Nephron progenitor cell (in vitro differentiated cells): Measurements from ENCODE around the gene SKIL.

ENCODE experiments used
- DNase-seq: peaks from one replicate; pipeline ENCODE4 v3.0.0; 2021
- H3K27ac Mint-ChIP-seq: 2 replicates; pipeline ENCODE4 v1.8.0; 2021; ENCODE audit warnings: mild to moderate bottlenecking, moderate library complexity, mixed read lengths
- H3K27me3 Mint-ChIP-seq: 2 replicates; pipeline ENCODE4 v1.8.0; 2021; ENCODE audit warnings: mild to moderate bottlenecking, low read depth, mixed read lengths; ENCODE audit not compliant: poor library complexity
- H3K36me3 Mint-ChIP-seq: 2 replicates; pipeline ENCODE4 v1.8.0; 2021; ENCODE audit warnings: low read depth, mixed read lengths
- H3K4me1 Mint-ChIP-seq: 2 replicates; pipeline ENCODE4 v1.8.0; 2021; ENCODE audit warnings: mixed read lengths
- H3K4me3 Mint-ChIP-seq: 2 replicates; pipeline ENCODE4 v1.8.0; 2021; ENCODE audit warnings: mild to moderate bottlenecking, moderate library complexity, mixed read lengths
- H3K9me3 Mint-ChIP-seq: 2 replicates; pipeline ENCODE4 v1.8.0; 2021; ENCODE audit warnings: mild to moderate bottlenecking, moderate library complexity, mixed read lengths
- TF ChIP-seq, protein P1 (sequence below): fragments of 200-600 bp; sonication (generic); IDR thresholded peaks from 2 replicates; pipeline ENCODE4 v1.5.0; 2021; ENCODE audit warnings: antibody characterized with exemption

The SKIL gene

DNA sequence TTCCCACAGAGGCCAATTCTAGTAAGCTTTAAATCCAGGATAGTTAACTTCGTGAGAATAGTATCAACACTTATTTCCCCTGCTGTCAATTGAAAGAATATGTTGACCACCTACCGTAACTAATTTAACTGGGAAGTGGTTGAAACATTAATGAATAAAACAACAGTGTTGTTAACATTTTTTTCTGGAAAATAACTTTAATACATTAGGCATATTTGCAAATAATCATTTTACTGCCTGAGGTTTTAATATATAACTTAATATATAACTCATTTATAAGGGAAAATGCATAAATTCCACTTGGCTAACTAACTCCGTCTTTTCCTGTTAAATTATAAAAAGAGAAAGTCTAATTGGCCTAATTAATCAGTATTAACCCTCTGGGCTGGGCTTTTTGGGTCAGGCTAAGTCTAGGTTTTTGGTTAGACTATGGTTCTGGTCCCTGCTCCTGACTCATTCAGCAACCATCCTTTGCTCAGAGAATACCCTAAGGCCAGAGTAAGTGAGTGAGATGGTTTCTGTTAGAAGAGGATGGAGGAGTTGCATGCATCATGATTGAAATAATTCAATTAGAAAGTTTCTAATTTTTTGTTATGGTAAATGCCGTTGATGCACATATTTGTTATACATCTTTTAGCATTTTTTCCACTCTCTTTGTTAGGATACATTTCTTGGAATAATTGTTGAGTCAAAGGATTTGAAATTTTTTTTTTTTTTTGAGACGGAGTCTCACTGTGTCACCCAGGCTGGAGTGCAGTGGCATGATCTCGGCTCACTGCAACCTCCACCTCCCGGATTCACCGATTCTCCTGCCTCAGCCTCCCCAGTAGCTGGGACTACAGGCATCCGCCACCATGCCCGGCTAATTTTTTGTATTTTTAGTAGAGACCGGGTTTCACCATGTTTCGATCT lies 10.8 kb upstream of the SKIL start:
- no peak overlapping the region for H3K27ac Mint-ChIP-seq
- H3K4me3 Mint-ChIP-seq = no peak overlapping the region
- TF ChIP-seq, protein P1, sequence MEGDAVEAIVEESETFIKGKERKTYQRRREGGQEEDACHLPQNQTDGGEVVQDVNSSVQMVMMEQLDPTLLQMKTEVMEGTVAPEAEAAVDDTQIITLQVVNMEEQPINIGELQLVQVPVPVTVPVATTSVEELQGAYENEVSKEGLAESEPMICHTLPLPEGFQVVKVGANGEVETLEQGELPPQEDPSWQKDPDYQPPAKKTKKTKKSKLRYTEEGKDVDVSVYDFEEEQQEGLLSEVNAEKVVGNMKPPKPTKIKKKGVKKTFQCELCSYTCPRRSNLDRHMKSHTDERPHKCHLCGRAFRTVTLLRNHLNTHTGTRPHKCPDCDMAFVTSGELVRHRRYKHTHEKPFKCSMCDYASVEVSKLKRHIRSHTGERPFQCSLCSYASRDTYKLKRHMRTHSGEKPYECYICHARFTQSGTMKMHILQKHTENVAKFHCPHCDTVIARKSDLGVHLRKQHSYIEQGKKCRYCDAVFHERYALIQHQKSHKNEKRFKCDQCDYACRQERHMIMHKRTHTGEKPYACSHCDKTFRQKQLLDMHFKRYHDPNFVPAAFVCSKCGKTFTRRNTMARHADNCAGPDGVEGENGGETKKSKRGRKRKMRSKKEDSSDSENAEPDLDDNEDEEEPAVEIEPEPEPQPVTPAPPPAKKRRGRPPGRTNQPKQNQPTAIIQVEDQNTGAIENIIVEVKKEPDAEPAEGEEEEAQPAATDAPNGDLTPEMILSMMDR = no peak
- peaks cover 20% of the 10 kb centered on the region for H3K9me3 Mint-ChIP-seq
- H3K4me1 Mint-ChIP-seq = peaks cover 11% of the 10 kb centered on the region
- H3K27me3 Mint-ChIP-seq = no peaks in the 10 kb centered on the region
- DNase-seq = no peak
- no peaks in the 10 kb centered on the region for H3K36me3 Mint-ChIP-seq

DNA sequence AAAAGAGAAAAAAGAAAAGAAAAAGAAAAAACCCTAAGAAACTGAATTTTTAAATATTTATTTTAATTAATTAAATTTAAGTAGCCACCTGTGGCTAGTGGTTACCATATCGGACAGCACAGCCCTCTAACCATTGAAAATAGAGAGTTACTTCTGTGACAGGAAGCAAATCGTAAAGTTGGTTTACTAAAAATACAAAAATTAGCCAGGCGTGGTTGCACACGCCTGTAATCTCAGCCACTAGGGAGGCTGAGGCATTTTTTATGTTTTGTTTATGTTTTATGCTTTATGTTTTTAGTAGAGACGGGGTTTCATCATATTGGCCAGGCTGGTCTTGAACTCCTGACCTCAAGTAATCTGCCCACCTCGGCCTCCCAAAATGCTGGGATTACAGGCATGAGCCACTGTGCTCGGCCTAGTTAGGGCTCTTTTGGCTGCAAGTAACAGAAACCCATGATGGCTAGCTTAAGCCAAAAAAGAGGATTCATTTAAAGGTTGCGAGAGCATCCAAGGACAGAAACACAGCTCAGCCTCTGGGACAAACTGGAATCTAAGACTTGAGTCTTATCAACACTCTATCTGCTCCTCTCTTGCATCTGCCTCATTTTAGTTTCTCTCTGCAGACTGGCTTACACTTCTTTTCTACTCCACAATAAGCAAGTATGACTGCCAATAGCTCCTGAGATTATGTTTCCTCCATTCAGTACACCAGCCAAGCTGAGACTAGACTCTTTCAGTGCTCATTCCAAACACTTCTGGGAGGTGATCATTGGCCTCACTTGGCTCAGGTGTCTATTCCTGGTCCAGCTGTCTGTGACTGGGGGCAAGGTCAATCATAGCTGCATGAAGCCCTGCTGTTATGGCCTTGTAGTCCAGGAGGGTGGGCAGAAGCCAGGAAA lies 6.8 kb upstream of the SKIL start:
- Mint-ChIP-seq H3K27ac (peak overlapping the region; percentile 22), H3K4me1 (peaks cover 36% of the 10 kb centered on the region), H3K9me3 (no peaks in the 10 kb centered on the region), H3K27me3 (no peaks in the 10 kb centered on the region), H3K4me3 (no peak overlapping the region), H3K36me3 (no peaks in the 10 kb centered on the region)
- TF ChIP-seq, protein P1 = no peak
- DNase-seq = no peak

- no peak overlapping the region for H3K4me3 Mint-ChIP-seq
- DNase-seq = no peak
- H3K4me1 Mint-ChIP-seq = peaks cover 43% of the 10 kb centered on the region
- no peak overlapping the region for H3K27ac Mint-ChIP-seq
- no peaks in the 10 kb centered on the region for H3K9me3 Mint-ChIP-seq
- H3K27me3 Mint-ChIP-seq = no peaks in the 10 kb centered on the region
- TF ChIP-seq, protein P1 = no peak
- no peaks in the 10 kb centered on the region for H3K36me3 Mint-ChIP-seq
Observed at GRCh38 chr3:170352936-170353335, 4.6 kb upstream of the SKIL start.

DNA sequence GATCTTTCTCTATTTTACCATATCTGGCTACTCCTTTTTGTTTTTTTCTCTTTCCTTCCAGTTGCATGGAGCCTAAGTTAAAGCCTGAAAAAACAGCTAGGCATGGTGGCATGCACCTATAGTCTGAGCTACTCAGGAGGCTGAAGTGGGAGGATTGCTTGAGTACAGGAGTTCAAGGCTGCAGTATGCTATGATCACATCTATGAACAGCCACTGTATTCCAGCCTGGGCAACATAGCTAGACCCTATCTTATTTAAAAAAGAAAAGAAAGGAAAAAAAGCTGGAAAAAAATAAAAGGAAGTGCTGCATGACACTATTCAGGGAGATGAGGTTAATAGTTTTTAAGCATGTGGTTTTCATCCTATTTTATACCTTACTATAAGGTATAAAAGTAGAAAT lies 4.0 kb upstream of the SKIL start:
- no peak overlapping the region for H3K27ac Mint-ChIP-seq
- TF ChIP-seq, protein P1 = no peak
- DNase-seq = no peak
- no peaks in the 10 kb centered on the region for H3K36me3 Mint-ChIP-seq
- peaks cover 47% of the 10 kb centered on the region for H3K4me1 Mint-ChIP-seq
- no peaks in the 10 kb centered on the region for H3K27me3 Mint-ChIP-seq
- peak overlapping the region; percentile 27 for H3K4me3 Mint-ChIP-seq
- no peaks in the 10 kb centered on the region for H3K9me3 Mint-ChIP-seq

DNA sequence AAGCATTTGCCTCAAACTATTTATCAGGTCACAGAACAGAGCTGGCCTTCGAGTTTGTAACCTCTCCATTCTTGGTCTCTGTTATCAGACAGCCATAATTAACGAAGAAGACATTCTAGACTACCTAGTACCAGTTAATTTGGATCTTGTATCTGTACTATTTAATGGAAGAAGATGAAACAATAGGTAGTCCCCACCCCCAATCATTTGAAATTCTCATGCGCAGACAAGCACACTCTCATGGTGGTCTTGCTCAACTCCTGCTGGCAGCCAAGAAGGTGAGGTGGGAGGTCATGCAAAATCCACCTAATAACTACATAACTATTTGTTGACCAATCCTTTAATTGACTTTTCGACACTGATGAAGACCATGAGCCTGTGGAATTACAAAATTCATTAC lies 2.8 kb upstream of the SKIL start:
- no peak overlapping the region for H3K27ac Mint-ChIP-seq

More for the DNA sequence above, 2.8 kb upstream of the SKIL start:
- peak overlapping the region; percentile 20 for H3K4me3 Mint-ChIP-seq
- H3K9me3 Mint-ChIP-seq = no peaks in the 10 kb centered on the region
- H3K4me1 Mint-ChIP-seq = peaks cover 56% of the 10 kb centered on the region
- H3K27me3 Mint-ChIP-seq = no peaks in the 10 kb centered on the region
- peaks cover 3% of the 10 kb centered on the region for H3K36me3 Mint-ChIP-seq
- TF ChIP-seq, protein P1 = no peak
- DNase-seq = no peak
